Measurements from ENCODE around the gene LAMB3. TPM values are rescaled to one million over a fixed set of nuclear protein-coding genes. Genes with fewer than 3 reads are reported as not detected.

Gene LAMB3
- total RNA-seq, 1 donor from 2014 or later: 26.9 TPM

Other genes with a start within 250 kb of the LAMB3 start
- not detected for gene CAMK1G, start 68.7 kb downstream of the LAMB3 start, total RNA-seq
- 19.1 TPM for gene G0S2, start 23.0 kb upstream of the LAMB3 start, total RNA-seq
- gene HSD11B1, start 52.4 kb upstream of the LAMB3 start, total RNA-seq: 1.1 TPM
- 3.4 TPM for gene TRAF3IP3, start 103.6 kb upstream of the LAMB3 start, total RNA-seq
- 3.3 TPM for gene C1orf74, start 132.1 kb upstream of the LAMB3 start, total RNA-seq
- 19.4 TPM for gene IRF6, start 153.7 kb upstream of the LAMB3 start, total RNA-seq
- 5.4 TPM for gene UTP25, start 175.5 kb upstream of the LAMB3 start, total RNA-seq